ENCODE data around the gene DEK.
"Not testable (repeated sequence)": the region's sequence is repeated elsewhere in the genome, so short reads cannot be mapped to it uniquely, and the experiment has no call there.

The DEK gene

GRCh38 chr6:18203786-18204185 lies 60.5 kb downstream of the DEK start:
- Histone ChIP-seq H3K36me3 (ENCODE audit: insufficient read depth, low read length) (peaks cover 22% of the 10 kb centered on the region), H3K27me3 (ENCODE audit: insufficient read depth, low read length) (no peaks in the 10 kb centered on the region), H3K4me1 (ENCODE audit: insufficient read depth, low read length) (no peaks in the 10 kb centered on the region), H3K4me3 (ENCODE audit: low read length) (no peak overlapping the region), H3K9me3 (ENCODE audit: low read length) (no peaks in the 10 kb centered on the region), H2AFZ (ENCODE audit: low read depth, low read length) (no peak overlapping the region)

- Histone ChIP-seq H3K4me3 (ENCODE audit: low read length) (no peak overlapping the region), H3K27me3 (ENCODE audit: insufficient read depth, low read length) (no peaks in the 10 kb centered on the region), H3K36me3 (ENCODE audit: insufficient read depth, low read length) (peaks cover 6% of the 10 kb centered on the region), H2AFZ (ENCODE audit: low read depth, low read length) (no peak overlapping the region), H3K4me1 (ENCODE audit: insufficient read depth, low read length) (no peaks in the 10 kb centered on the region), H3K9me3 (ENCODE audit: low read length) (no peaks in the 10 kb centered on the region)
These were observed 72.3 kb downstream of the DEK start for GRCh38 chr6:18192026-18192425.

- H2AFZ ChIP-seq (ENCODE audit: low read depth, low read length): no peak overlapping the region
- H3K9me3 ChIP-seq (ENCODE audit: low read length): no peaks in the 10 kb centered on the region
- H3K4me1 ChIP-seq (ENCODE audit: insufficient read depth, low read length): peaks cover 8% of the 10 kb centered on the region
- H3K4me3 ChIP-seq (ENCODE audit: low read length): no peak overlapping the region
- H3K36me3 ChIP-seq (ENCODE audit: insufficient read depth, low read length): peaks cover 6% of the 10 kb centered on the region
- no peaks in the 10 kb centered on the region for H3K27me3 ChIP-seq (ENCODE audit: insufficient read depth, low read length)
These were observed 75.1 kb downstream of the DEK start for GRCh38 chr6:18189196-18189595.

GRCh38 chr6:18187701-18188100 lies 76.6 kb downstream of the DEK start:
- H2AFZ ChIP-seq (ENCODE audit: low read depth, low read length): no peak overlapping the region
- peaks cover 6% of the 10 kb centered on the region for H3K36me3 ChIP-seq (ENCODE audit: insufficient read depth, low read length)
- peaks cover 8% of the 10 kb centered on the region for H3K4me1 ChIP-seq (ENCODE audit: insufficient read depth, low read length)
- H3K4me3 ChIP-seq (ENCODE audit: low read length): no peak overlapping the region
- no peaks in the 10 kb centered on the region for H3K9me3 ChIP-seq (ENCODE audit: low read length)
- H3K27me3 ChIP-seq (ENCODE audit: insufficient read depth, low read length): no peaks in the 10 kb centered on the region

- H3K4me1 ChIP-seq (ENCODE audit: insufficient read depth, low read length): peaks cover 8% of the 10 kb centered on the region
- H3K9me3 ChIP-seq (ENCODE audit: low read length): no peaks in the 10 kb centered on the region
- H3K4me3 ChIP-seq (ENCODE audit: low read length): no peak overlapping the region
- H2AFZ ChIP-seq (ENCODE audit: low read depth, low read length): no peak overlapping the region
- H3K36me3 ChIP-seq (ENCODE audit: insufficient read depth, low read length): peaks cover 6% of the 10 kb centered on the region
- H3K27me3 ChIP-seq (ENCODE audit: insufficient read depth, low read length): no peaks in the 10 kb centered on the region
These were observed 77.6 kb downstream of the DEK start for GRCh38 chr6:18186540-18187250.

GRCh38 chr6:18186033-18186432 lies 78.3 kb downstream of the DEK start:
- no peak overlapping the region for H2AFZ ChIP-seq (ENCODE audit: low read depth, low read length)
- H3K27me3 ChIP-seq (ENCODE audit: insufficient read depth, low read length): no peaks in the 10 kb centered on the region
- no peak overlapping the region for H3K4me3 ChIP-seq (ENCODE audit: low read length)
- no peaks in the 10 kb centered on the region for H3K36me3 ChIP-seq (ENCODE audit: insufficient read depth, low read length)
- no peaks in the 10 kb centered on the region for H3K9me3 ChIP-seq (ENCODE audit: low read length)
- H3K4me1 ChIP-seq (ENCODE audit: insufficient read depth, low read length): peaks cover 8% of the 10 kb centered on the region

- Histone ChIP-seq H3K36me3 (ENCODE audit: insufficient read depth, low read length) (no peaks in the 10 kb centered on the region), H3K27me3 (ENCODE audit: insufficient read depth, low read length) (no peaks in the 10 kb centered on the region), H3K4me3 (ENCODE audit: low read length) (no peak overlapping the region), H2AFZ (ENCODE audit: low read depth, low read length) (no peak overlapping the region), H3K4me1 (ENCODE audit: insufficient read depth, low read length) (peaks cover 8% of the 10 kb centered on the region), H3K9me3 (ENCODE audit: low read length) (no peaks in the 10 kb centered on the region)
These were observed 78.7 kb downstream of the DEK start for GRCh38 chr6:18185624-18186023.

- Histone ChIP-seq H3K9me3 (ENCODE audit: low read length) (no peaks in the 10 kb centered on the region), H3K36me3 (ENCODE audit: insufficient read depth, low read length) (no peaks in the 10 kb centered on the region), H3K4me3 (ENCODE audit: low read length) (no peak overlapping the region), H3K4me1 (ENCODE audit: insufficient read depth, low read length) (peaks cover 8% of the 10 kb centered on the region), H2AFZ (ENCODE audit: low read depth, low read length) (no peak overlapping the region), H3K27me3 (ENCODE audit: insufficient read depth, low read length) (no peaks in the 10 kb centered on the region)
These were observed 80.6 kb downstream of the DEK start for GRCh38 chr6:18183766-18184165.

GRCh38 chr6:18182568-18182967 lies 81.8 kb downstream of the DEK start:
- Histone ChIP-seq H3K9me3 (ENCODE audit: low read length) (no peaks in the 10 kb centered on the region), H2AFZ (ENCODE audit: low read depth, low read length) (no peak overlapping the region), H3K4me1 (ENCODE audit: insufficient read depth, low read length) (peaks cover 8% of the 10 kb centered on the region), H3K4me3 (ENCODE audit: low read length) (no peak overlapping the region), H3K27me3 (ENCODE audit: insufficient read depth, low read length) (no peaks in the 10 kb centered on the region), H3K36me3 (ENCODE audit: insufficient read depth, low read length) (no peaks in the 10 kb centered on the region)

GRCh38 chr6:18179770-18180356 lies 84.5 kb downstream of the DEK start:
- H2AFZ ChIP-seq (ENCODE audit: low read depth, low read length): no peak overlapping the region
- no peaks in the 10 kb centered on the region for H3K4me1 ChIP-seq (ENCODE audit: insufficient read depth, low read length)
- peaks cover under 1% of the 10 kb centered on the region for H3K36me3 ChIP-seq (ENCODE audit: insufficient read depth, low read length)
- no peak overlapping the region for H3K4me3 ChIP-seq (ENCODE audit: low read length)
- no peaks in the 10 kb centered on the region for H3K27me3 ChIP-seq (ENCODE audit: insufficient read depth, low read length)
- no peaks in the 10 kb centered on the region for H3K9me3 ChIP-seq (ENCODE audit: low read length)

- H3K4me1 ChIP-seq (ENCODE audit: insufficient read depth, low read length): no peaks in the 10 kb centered on the region
- H3K36me3 ChIP-seq (ENCODE audit: insufficient read depth, low read length): peaks cover 4% of the 10 kb centered on the region
- H3K27me3 ChIP-seq (ENCODE audit: insufficient read depth, low read length): no peaks in the 10 kb centered on the region
- H3K4me3 ChIP-seq (ENCODE audit: low read length): no peak overlapping the region
- peaks cover 2% of the 10 kb centered on the region for H3K9me3 ChIP-seq (ENCODE audit: low read length)
- no peak overlapping the region for H2AFZ ChIP-seq (ENCODE audit: low read depth, low read length)
These were observed 85.2 kb downstream of the DEK start for GRCh38 chr6:18178960-18179615.

GRCh38 chr6:18177286-18177965 lies 86.9 kb downstream of the DEK start:
- H3K9me3 ChIP-seq (ENCODE audit: low read length): peaks cover 2% of the 10 kb centered on the region
- H2AFZ ChIP-seq (ENCODE audit: low read depth, low read length): no peak overlapping the region
- no peaks in the 10 kb centered on the region for H3K27me3 ChIP-seq (ENCODE audit: insufficient read depth, low read length)
- peaks cover 4% of the 10 kb centered on the region for H3K36me3 ChIP-seq (ENCODE audit: insufficient read depth, low read length)
- no peak overlapping the region for H3K4me3 ChIP-seq (ENCODE audit: low read length)
- H3K4me1 ChIP-seq (ENCODE audit: insufficient read depth, low read length): no peaks in the 10 kb centered on the region

- H3K4me3 ChIP-seq (ENCODE audit: low read length); H3K9me3 ChIP-seq (ENCODE audit: low read length); H3K4me1 ChIP-seq (ENCODE audit: insufficient read depth, low read length); H3K27me3 ChIP-seq (ENCODE audit: insufficient read depth, low read length); H2AFZ ChIP-seq (ENCODE audit: low read depth, low read length): not testable (repeated sequence)
- peaks cover 12% of the 10 kb centered on the region for H3K36me3 ChIP-seq (ENCODE audit: insufficient read depth, low read length)
These were observed 88.1 kb downstream of the DEK start for GRCh38 chr6:18176198-18176597.

All from neuron (in vitro differentiated cells).